Measurements from ENCODE around the gene LRRC45.

LRRC45 gene

DNA sequence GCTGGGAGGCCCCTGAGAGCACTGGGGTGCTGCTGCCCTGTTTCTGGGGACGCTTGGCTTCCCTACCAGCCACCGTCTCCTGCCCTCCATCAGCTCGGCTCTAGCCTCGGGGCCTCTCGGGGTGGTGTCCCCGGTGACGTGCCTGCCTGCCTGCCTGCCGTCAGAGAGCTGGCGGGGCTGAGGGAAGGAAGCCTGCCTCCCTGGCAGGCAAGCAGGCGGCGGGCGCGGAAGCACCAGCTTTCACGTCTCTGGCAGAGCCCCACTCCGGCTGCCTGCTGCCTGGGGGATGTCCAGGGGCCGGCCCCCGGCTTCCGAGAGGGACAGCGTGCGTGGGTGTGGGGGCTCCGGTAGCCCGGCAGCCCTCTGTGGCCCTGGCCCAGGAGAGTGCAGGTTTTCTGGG is 9.8 kb upstream of the LRRC45 start:
- Histone ChIP-seq H3K27me3 (ENCODE audit: insufficient read depth, low read depth, severe bottlenecking) (no peaks in the 10 kb centered on the region), H3K36me3 (peaks cover 33% of the 10 kb centered on the region), H3K9me3 (ENCODE audit: severe bottlenecking) (no peaks in the 10 kb centered on the region), H3K27ac (no peak overlapping the region), H3K4me3 (ENCODE audit: low read depth, low read length) (no peak overlapping the region)
- TF ChIP-seq, protein P1, sequence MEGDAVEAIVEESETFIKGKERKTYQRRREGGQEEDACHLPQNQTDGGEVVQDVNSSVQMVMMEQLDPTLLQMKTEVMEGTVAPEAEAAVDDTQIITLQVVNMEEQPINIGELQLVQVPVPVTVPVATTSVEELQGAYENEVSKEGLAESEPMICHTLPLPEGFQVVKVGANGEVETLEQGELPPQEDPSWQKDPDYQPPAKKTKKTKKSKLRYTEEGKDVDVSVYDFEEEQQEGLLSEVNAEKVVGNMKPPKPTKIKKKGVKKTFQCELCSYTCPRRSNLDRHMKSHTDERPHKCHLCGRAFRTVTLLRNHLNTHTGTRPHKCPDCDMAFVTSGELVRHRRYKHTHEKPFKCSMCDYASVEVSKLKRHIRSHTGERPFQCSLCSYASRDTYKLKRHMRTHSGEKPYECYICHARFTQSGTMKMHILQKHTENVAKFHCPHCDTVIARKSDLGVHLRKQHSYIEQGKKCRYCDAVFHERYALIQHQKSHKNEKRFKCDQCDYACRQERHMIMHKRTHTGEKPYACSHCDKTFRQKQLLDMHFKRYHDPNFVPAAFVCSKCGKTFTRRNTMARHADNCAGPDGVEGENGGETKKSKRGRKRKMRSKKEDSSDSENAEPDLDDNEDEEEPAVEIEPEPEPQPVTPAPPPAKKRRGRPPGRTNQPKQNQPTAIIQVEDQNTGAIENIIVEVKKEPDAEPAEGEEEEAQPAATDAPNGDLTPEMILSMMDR (IDR thresholded peaks at IDR 0.05; ENCODE audit: low read depth, low read length) = no peak
- no peak for DNase-seq

- Histone ChIP-seq H3K27ac (no peak overlapping the region), H3K27me3 (ENCODE audit: insufficient read depth, low read depth, severe bottlenecking) (no peaks in the 10 kb centered on the region), H3K9me3 (ENCODE audit: severe bottlenecking) (no peaks in the 10 kb centered on the region), H3K36me3 (peaks cover 38% of the 10 kb centered on the region), H3K4me3 (ENCODE audit: low read depth, low read length) (no peak overlapping the region)
- TF ChIP-seq, protein P1 (IDR thresholded peaks at IDR 0.05; ENCODE audit: low read depth, low read length) = no peak
- DNase-seq = no peak
Observed at GRCh38 chr17:82013772-82014321, 9.3 kb upstream of the LRRC45 start.

- TF ChIP-seq, protein P1 (IDR thresholded peaks at IDR 0.05; ENCODE audit: low read depth, low read length) = no peak
- Histone ChIP-seq H3K4me3 (ENCODE audit: low read depth, low read length) (no peak overlapping the region), H3K36me3 (peaks cover 38% of the 10 kb centered on the region), H3K27ac (no peak overlapping the region), H3K9me3 (ENCODE audit: severe bottlenecking) (no peaks in the 10 kb centered on the region), H3K27me3 (ENCODE audit: insufficient read depth, low read depth, severe bottlenecking) (no peaks in the 10 kb centered on the region)
- DNase-seq = no peak
Observed at GRCh38 chr17:82014432-82014831, 8.7 kb upstream of the LRRC45 start.

- H3K27me3 ChIP-seq (ENCODE audit: insufficient read depth, low read depth, severe bottlenecking) = no peaks in the 10 kb centered on the region
- no peaks in the 10 kb centered on the region for H3K9me3 ChIP-seq (ENCODE audit: severe bottlenecking)
- TF ChIP-seq, protein P1 (IDR thresholded peaks at IDR 0.05; ENCODE audit: low read depth, low read length) = no peak
- DNase-seq = no peak
- peaks cover 38% of the 10 kb centered on the region for H3K36me3 ChIP-seq
- no peak overlapping the region for H3K4me3 ChIP-seq (ENCODE audit: low read depth, low read length)
- no peak overlapping the region for H3K27ac ChIP-seq
Observed at GRCh38 chr17:82014971-82015310, 8.2 kb upstream of the LRRC45 start.

- H3K27ac ChIP-seq = no peak overlapping the region
- TF ChIP-seq, protein P1 (IDR thresholded peaks at IDR 0.05; ENCODE audit: low read depth, low read length) = no peak
- DNase-seq = no peak
- H3K4me3 ChIP-seq (ENCODE audit: low read depth, low read length) = no peak overlapping the region
- H3K9me3 ChIP-seq (ENCODE audit: severe bottlenecking) = no peaks in the 10 kb centered on the region
- H3K27me3 ChIP-seq (ENCODE audit: insufficient read depth, low read depth, severe bottlenecking) = no peaks in the 10 kb centered on the region
- peaks cover 40% of the 10 kb centered on the region for H3K36me3 ChIP-seq
Observed at GRCh38 chr17:82015311-82015971, 7.7 kb upstream of the LRRC45 start.

Data from WERI-Rb-1 (cell line).